HepG2 (cell line): ENCODE results near the gene CRIP1. TPM values are rescaled to one million over a fixed set of nuclear protein-coding genes. Genes with fewer than 3 reads are reported as not detected.

Source experiments
- AGO1 ChIP-seq: fragments of 200-400 bp; formaldehyde crosslinking; IDR thresholded peaks from 2 replicates; pipeline ENCODE4 v1.6.1; 2017; ENCODE audit warnings: mild to moderate bottlenecking, low read depth, low read length, moderate library complexity; ENCODE audit not compliant: poor library complexity, severe bottlenecking
- ATF7-NPFF ChIP-seq: sonication (generic); formaldehyde crosslinking; IDR thresholded peaks from 2 replicates; pipeline ENCODE4 v1.8.1; 2023; ENCODE audit warnings: mild to moderate bottlenecking, low read depth, missing genetic modification reagents, moderate library complexity
- CEBPB ChIP-seq: IDR thresholded peaks from 2 replicates; pipeline ENCODE4 v1.6.1; 2011; ENCODE audit warnings: low read depth, low read length, improper control_type of control experiment, borderline replicate concordance
- JDP2 ChIP-seq: sonication (generic); formaldehyde crosslinking; IDR thresholded peaks from 2 replicates; pipeline ENCODE4 v1.8.1; 2022; ENCODE audit warnings: missing genetic modification reagents, borderline replicate concordance
- KLF6 ChIP-seq: IDR thresholded peaks from 2 replicates; pipeline ENCODE4 v1.8.0; 2016; ENCODE audit warnings: missing biosample characterization, missing genetic modification reagents
- SYNCRIP ChIP-seq: fragments of 200-400 bp; formaldehyde crosslinking; IDR thresholded peaks from 2 replicates; pipeline ENCODE4 v1.6.1; 2018; ENCODE audit warnings: mild to moderate bottlenecking, low read depth, low read length; ENCODE audit not compliant: insufficient read depth
- ZBTB20 ChIP-seq: sonication (generic); formaldehyde crosslinking; IDR thresholded peaks from 2 replicates; pipeline ENCODE4 v1.8.1; 2023; ENCODE audit warnings: missing genetic modification reagents, low read depth, mild to moderate bottlenecking, borderline replicate concordance
- ZNF138 ChIP-seq: sonication (generic); formaldehyde crosslinking; IDR thresholded peaks from 2 replicates; pipeline ENCODE4 v1.5.0; 2020; ENCODE audit warnings: mild to moderate bottlenecking, low read depth, missing genetic modification reagents
- ZNF331 ChIP-seq: sonication (generic); formaldehyde crosslinking; IDR thresholded peaks from 2 replicates; pipeline ENCODE4 v1.4.0; 2020; ENCODE audit warnings: missing genetic modification reagents
- ZNF652 ChIP-seq: IDR thresholded peaks from 2 replicates; pipeline ENCODE4 v1.6.1; 2016; ENCODE audit warnings: low read depth, borderline replicate concordance
- polyA plus RNA-seq, 8 experiments: library from polyadenylated mRNA; depleted of rRNA in 3 of 8; stranded (reverse) in 7 of 8; unstranded in 1 of 8; fragments of >200 nt; fragmentation: Illumina TruSeq in 4 of 8; extraction: Trizol in 4 of 8; gene quantifications; 2 replicates each; pipeline versions ENCODE4 v1.2.1 to v1.2.3, GENCODE V29; 2011 to 2016; ENCODE audit warnings: low read depth in 4 of 8, missing spikeins in 1 of 8, mixed read lengths in 1 of 8; ENCODE audit not compliant: insufficient read depth in 1 of 8
- total RNA-seq, 5 experiments: library from RNA; depleted of rRNA; stranded (reverse); fragments of >200 nt; fragmentation: Illumina TruSeq; extraction: Trizol; gene quantifications; 2 replicates each; pipeline ENCODE4 v1.2.3, GENCODE V29; 2016; ENCODE audit warnings: low read depth in 1 of 5
- TF ChIP-seq, protein P1 (sequence below): conservative IDR thresholded peaks from 2 replicates; pipeline ENCODE4 v1.6.1; 2018; ENCODE audit warnings: missing genetic modification reagents
- TF ChIP-seq, protein P2 (sequence below): sonication (generic); formaldehyde crosslinking; IDR thresholded peaks from 2 replicates; pipeline ENCODE4 v1.4.0; 2020; ENCODE audit warnings: low read depth, mild to moderate bottlenecking, missing genetic modification reagents
- TF ChIP-seq, protein P3 (sequence below): sonication (generic); formaldehyde crosslinking; IDR thresholded peaks from 2 replicates; pipeline ENCODE4 v1.5.1; 2020; ENCODE audit warnings: missing genetic modification reagents, mild to moderate bottlenecking, borderline replicate concordance
- TF ChIP-seq, protein P4 (sequence below): sonication (generic); formaldehyde crosslinking; IDR thresholded peaks from 2 replicates; pipeline ENCODE4 v1.8.0; 2022; ENCODE audit warnings: mild to moderate bottlenecking, missing genetic modification reagents, moderate library complexity
- TF ChIP-seq, protein P5 (sequence below): sonication (generic); formaldehyde crosslinking; IDR thresholded peaks from 2 replicates; pipeline ENCODE4 v1.4.0; 2020; ENCODE audit warnings: missing genetic modification reagents
- TF ChIP-seq, protein P6 (sequence below): sonication (generic); formaldehyde crosslinking; IDR thresholded peaks from 2 replicates; pipeline ENCODE4 v1.5.0; 2020; ENCODE audit warnings: mild to moderate bottlenecking, missing genetic modification reagents

Gene CRIP1
- total and polyA plus RNA-seq, 2 of the 13 experiments (the other 11 are each of a cell fraction or from before 2014, with no cell fraction given) = 53.9 to 59.5 TPM

DNA sequence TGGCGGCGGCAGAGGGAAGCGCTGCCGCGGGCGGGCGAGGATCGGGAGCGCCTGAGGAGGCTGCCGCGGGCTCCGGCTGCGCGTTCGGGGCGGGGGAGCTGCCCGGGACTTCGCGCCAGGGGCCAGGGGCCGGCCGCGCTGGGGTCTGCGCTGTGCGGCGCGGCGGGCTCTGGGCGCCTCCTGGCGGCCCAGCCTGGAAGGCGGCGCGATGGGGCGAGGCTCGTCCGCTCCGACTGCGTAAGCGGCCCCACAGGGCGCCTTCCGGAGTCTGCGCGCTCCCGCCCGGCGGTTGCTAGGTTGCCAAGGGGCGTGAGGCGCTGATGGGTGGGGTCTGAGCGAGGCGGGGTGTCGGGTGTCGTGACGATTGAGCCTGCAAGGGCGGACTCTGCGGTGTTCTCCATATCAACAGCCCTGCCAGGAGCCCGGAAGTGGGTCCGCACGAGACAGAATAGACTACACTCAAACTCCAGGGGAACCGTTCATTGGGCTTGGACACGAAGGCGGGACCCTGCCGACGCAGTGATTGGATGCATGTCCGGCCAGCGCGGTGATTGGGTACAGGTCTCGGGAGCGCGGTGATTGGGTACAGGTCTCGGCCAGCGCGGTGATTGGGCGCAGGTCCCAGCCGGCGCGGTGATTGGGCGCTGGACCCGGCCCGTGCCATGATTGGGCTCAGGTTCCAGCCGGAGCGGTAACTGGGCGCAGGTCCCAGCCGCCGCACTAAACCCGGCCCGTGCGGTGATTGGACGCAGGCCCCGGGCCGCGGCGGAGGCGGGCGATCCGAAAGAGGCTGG is 4.1 kb downstream of the CRIP1 start, which contains the start of gene TEDC1 (continued):
- TF ChIP-seq, protein P1, sequence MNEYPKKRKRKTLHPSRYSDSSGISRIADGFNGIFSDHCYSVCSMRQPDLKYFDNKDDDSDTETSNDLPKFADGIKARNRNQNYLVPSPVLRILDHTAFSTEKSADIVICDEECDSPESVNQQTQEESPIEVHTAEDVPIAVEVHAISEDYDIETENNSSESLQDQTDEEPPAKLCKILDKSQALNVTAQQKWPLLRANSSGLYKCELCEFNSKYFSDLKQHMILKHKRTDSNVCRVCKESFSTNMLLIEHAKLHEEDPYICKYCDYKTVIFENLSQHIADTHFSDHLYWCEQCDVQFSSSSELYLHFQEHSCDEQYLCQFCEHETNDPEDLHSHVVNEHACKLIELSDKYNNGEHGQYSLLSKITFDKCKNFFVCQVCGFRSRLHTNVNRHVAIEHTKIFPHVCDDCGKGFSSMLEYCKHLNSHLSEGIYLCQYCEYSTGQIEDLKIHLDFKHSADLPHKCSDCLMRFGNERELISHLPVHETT (CRISPR knock-in tag) = peak; percentile 54; the same call in 1 of the 2 replicates
- TF ChIP-seq KLF6 (0 out of 2 replicates have a peak, but pooled peaks have one; percentile 40), ZNF331 (CRISPR knock-in tag) (peak; percentile 22; the same call in 1 of the 2 replicates), ZNF652 (CRISPR knock-in tag) (no peak), ZNF138 (0 out of 2 replicates have a peak, but pooled peaks have one; percentile 30), JDP2 (CRISPR knock-in tag) (no peak; the same call in 1 of the 2 replicates), ZBTB20 (CRISPR knock-in tag) (peak; percentile 53; the same call in 1 of the 2 replicates), SYNCRIP (no peak), ATF7-NPFF (CRISPR knock-in tag) (peak; percentile 54), CEBPB (peak; percentile 21; the same call in 1 of the 2 replicates), AGO1 (peak; percentile 100)
- TF ChIP-seq, protein P2, sequence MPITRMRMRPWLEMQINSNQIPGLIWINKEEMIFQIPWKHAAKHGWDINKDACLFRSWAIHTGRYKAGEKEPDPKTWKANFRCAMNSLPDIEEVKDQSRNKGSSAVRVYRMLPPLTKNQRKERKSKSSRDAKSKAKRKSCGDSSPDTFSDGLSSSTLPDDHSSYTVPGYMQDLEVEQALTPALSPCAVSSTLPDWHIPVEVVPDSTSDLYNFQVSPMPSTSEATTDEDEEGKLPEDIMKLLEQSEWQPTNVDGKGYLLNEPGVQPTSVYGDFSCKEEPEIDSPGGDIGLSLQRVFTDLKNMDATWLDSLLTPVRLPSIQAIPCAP (CRISPR knock-in tag) = no peak
- TF ChIP-seq, protein P3, sequence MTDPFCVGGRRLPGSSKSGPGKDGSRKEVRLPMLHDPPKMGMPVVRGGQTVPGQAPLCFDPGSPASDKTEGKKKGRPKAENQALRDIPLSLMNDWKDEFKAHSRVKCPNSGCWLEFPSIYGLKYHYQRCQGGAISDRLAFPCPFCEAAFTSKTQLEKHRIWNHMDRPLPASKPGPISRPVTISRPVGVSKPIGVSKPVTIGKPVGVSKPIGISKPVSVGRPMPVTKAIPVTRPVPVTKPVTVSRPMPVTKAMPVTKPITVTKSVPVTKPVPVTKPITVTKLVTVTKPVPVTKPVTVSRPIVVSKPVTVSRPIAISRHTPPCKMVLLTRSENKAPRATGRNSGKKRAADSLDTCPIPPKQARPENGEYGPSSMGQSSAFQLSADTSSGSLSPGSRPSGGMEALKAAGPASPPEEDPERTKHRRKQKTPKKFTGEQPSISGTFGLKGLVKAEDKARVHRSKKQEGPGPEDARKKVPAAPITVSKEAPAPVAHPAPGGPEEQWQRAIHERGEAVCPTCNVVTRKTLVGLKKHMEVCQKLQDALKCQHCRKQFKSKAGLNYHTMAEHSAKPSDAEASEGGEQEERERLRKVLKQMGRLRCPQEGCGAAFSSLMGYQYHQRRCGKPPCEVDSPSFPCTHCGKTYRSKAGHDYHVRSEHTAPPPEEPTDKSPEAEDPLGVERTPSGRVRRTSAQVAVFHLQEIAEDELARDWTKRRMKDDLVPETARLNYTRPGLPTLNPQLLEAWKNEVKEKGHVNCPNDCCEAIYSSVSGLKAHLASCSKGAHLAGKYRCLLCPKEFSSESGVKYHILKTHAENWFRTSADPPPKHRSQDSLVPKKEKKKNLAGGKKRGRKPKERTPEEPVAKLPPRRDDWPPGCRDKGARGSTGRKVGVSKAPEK (CRISPR knock-in tag) = no peak
- TF ChIP-seq, protein P4, sequence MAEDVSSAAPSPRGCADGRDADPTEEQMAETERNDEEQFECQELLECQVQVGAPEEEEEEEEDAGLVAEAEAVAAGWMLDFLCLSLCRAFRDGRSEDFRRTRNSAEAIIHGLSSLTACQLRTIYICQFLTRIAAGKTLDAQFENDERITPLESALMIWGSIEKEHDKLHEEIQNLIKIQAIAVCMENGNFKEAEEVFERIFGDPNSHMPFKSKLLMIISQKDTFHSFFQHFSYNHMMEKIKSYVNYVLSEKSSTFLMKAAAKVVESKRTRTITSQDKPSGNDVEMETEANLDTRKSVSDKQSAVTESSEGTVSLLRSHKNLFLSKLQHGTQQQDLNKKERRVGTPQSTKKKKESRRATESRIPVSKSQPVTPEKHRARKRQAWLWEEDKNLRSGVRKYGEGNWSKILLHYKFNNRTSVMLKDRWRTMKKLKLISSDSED (CRISPR knock-in tag) = no peak
- TF ChIP-seq, protein P5, sequence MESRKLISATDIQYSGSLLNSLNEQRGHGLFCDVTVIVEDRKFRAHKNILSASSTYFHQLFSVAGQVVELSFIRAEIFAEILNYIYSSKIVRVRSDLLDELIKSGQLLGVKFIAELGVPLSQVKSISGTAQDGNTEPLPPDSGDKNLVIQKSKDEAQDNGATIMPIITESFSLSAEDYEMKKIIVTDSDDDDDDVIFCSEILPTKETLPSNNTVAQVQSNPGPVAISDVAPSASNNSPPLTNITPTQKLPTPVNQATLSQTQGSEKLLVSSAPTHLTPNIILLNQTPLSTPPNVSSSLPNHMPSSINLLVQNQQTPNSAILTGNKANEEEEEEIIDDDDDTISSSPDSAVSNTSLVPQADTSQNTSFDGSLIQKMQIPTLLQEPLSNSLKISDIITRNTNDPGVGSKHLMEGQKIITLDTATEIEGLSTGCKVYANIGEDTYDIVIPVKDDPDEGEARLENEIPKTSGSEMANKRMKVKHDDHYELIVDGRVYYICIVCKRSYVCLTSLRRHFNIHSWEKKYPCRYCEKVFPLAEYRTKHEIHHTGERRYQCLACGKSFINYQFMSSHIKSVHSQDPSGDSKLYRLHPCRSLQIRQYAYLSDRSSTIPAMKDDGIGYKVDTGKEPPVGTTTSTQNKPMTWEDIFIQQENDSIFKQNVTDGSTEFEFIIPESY (CRISPR knock-in tag) = no peak; the same call in 1 of the 2 replicates
- TF ChIP-seq, protein P6, sequence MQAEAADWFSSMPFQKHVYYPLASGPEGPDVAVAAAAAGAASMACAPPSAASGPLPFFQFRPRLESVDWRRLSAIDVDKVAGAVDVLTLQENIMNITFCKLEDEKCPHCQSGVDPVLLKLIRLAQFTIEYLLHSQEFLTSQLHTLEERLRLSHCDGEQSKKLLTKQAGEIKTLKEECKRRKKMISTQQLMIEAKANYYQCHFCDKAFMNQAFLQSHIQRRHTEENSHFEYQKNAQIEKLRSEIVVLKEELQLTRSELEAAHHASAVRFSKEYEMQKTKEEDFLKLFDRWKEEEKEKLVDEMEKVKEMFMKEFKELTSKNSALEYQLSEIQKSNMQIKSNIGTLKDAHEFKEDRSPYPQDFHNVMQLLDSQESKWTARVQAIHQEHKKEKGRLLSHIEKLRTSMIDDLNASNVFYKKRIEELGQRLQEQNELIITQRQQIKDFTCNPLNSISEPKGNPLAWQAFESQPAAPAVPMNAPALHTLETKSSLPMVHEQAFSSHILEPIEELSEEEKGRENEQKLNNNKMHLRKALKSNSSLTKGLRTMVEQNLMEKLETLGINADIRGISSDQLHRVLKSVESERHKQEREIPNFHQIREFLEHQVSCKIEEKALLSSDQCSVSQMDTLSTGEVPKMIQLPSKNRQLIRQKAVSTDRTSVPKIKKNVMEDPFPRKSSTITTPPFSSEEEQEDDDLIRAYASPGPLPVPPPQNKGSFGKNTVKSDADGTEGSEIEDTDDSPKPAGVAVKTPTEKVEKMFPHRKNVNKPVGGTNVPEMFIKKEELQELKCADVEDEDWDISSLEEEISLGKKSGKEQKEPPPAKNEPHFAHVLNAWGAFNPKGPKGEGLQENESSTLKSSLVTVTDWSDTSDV = no peak
